HL-60 (cell line): ENCODE results near the gene MSH3.

Source experiments
- DNase-seq, 2 experiments: peaks; one replicate each; pipeline ENCODE4 v3.0.0-alpha.2; 2010 to 2020; ENCODE audit warnings: low read depth in 1 of 2, low spot score in 1 of 2
- H3K27ac ChIP-seq: fragments of 250-450 bp; sonication (Bioruptor Pico); replicated peaks from 2 replicates; pipeline ENCODE4 v1.5.1; 2020; ENCODE audit warnings: mild to moderate bottlenecking, moderate library complexity
- H3K27me3 ChIP-seq: fragments of 250-450 bp; sonication (Bioruptor Pico); 2 replicates; pipeline ENCODE4 v1.5.1; 2021; ENCODE audit warnings: mild to moderate bottlenecking, moderate library complexity; ENCODE audit not compliant: insufficient read depth, poor library complexity, severe bottlenecking
- H3K4me3 ChIP-seq: replicated peaks from 2 replicates; pipeline ENCODE4 v1.5.1; 2011; ENCODE audit warnings: mild to moderate bottlenecking, control low read depth, low read length; ENCODE audit not compliant: insufficient read depth
- GABPA ChIP-seq: IDR thresholded peaks from 2 replicates; pipeline ENCODE4 v1.6.1; 2012; ENCODE audit warnings: low read depth
- POLR2AphosphoS5 ChIP-seq: IDR thresholded peaks from 2 replicates; pipeline ENCODE4 v1.6.1; 2012; ENCODE audit warnings: low read depth
- SPI1 ChIP-seq: IDR thresholded peaks from 2 replicates; pipeline ENCODE4 v1.6.1; 2012; ENCODE audit warnings: low read depth, mild to moderate bottlenecking, borderline replicate concordance
- TF ChIP-seq, protein P1 (sequence below): IDR thresholded peaks from one replicate; pipeline ENCODE4 v1.5.1; 2011; ENCODE audit warnings: low read length, control low read depth, inconsistent platforms; ENCODE audit not compliant: insufficient read depth
- TF ChIP-seq, protein P2 (sequence below): IDR thresholded peaks from 2 replicates; pipeline ENCODE4 v1.6.1; 2012; ENCODE audit warnings: low read depth; ENCODE audit not compliant: insufficient replicate concordance

Gene MSH3

DNA sequence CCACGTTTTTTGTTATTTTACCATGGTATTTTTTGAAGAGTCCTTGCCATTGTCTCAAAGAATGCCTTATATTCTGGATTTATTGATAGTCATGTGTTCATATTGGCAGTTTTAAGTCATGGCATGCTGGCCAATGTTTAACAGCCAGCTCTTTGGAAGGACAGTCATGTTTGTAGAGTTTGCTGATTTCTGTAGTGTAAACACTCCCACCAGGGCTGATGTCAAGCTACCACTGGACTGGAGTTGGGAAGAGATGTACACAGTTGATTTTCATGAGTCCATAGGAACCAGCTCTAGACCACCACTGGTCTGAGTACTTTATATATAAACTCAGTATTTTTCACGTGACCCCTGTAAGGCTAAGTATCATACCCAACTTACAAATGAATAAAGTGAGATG, 125.6 kb downstream of the MSH3 start:
- TF ChIP-seq, protein P1, sequence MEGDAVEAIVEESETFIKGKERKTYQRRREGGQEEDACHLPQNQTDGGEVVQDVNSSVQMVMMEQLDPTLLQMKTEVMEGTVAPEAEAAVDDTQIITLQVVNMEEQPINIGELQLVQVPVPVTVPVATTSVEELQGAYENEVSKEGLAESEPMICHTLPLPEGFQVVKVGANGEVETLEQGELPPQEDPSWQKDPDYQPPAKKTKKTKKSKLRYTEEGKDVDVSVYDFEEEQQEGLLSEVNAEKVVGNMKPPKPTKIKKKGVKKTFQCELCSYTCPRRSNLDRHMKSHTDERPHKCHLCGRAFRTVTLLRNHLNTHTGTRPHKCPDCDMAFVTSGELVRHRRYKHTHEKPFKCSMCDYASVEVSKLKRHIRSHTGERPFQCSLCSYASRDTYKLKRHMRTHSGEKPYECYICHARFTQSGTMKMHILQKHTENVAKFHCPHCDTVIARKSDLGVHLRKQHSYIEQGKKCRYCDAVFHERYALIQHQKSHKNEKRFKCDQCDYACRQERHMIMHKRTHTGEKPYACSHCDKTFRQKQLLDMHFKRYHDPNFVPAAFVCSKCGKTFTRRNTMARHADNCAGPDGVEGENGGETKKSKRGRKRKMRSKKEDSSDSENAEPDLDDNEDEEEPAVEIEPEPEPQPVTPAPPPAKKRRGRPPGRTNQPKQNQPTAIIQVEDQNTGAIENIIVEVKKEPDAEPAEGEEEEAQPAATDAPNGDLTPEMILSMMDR, result no peak
- TF ChIP-seq POLR2AphosphoS5 (no peak), SPI1 (no peak)
- TF ChIP-seq, protein P2, sequence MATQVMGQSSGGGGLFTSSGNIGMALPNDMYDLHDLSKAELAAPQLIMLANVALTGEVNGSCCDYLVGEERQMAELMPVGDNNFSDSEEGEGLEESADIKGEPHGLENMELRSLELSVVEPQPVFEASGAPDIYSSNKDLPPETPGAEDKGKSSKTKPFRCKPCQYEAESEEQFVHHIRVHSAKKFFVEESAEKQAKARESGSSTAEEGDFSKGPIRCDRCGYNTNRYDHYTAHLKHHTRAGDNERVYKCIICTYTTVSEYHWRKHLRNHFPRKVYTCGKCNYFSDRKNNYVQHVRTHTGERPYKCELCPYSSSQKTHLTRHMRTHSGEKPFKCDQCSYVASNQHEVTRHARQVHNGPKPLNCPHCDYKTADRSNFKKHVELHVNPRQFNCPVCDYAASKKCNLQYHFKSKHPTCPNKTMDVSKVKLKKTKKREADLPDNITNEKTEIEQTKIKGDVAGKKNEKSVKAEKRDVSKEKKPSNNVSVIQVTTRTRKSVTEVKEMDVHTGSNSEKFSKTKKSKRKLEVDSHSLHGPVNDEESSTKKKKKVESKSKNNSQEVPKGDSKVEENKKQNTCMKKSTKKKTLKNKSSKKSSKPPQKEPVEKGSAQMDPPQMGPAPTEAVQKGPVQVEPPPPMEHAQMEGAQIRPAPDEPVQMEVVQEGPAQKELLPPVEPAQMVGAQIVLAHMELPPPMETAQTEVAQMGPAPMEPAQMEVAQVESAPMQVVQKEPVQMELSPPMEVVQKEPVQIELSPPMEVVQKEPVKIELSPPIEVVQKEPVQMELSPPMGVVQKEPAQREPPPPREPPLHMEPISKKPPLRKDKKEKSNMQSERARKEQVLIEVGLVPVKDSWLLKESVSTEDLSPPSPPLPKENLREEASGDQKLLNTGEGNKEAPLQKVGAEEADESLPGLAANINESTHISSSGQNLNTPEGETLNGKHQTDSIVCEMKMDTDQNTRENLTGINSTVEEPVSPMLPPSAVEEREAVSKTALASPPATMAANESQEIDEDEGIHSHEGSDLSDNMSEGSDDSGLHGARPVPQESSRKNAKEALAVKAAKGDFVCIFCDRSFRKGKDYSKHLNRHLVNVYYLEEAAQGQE, result no peak
- H3K4me3 ChIP-seq, result no peak overlapping the region
- no peak overlapping the region for H3K27ac ChIP-seq
- no peak for DNase-seq
- H3K27me3 ChIP-seq, result no peaks in the 10 kb centered on the region

DNA sequence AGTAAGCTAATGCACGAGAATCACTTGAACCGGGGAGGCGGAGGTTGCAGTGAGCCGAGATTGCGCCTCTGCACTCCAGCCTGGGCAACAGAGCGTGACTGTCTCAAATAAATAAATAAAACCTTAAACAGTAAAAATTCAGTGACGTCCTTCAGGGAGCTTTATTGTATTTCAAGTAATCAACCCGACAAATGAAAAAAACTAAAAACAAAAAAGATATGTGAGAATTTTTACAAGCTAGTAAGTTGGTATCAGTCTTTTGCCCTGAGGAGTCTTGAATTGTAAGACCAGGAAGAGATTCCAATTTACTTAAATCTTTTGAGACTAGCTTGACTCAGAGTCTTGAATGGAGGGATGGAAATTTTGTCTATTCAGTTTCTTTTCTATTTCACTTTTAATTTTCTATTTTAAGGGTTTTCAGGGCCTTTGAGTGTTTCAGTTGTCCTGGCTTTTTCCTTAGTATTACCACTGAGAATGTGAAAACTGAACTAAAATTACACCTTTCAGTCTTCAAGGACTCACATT, 126.4 kb downstream of the MSH3 start:
- no peak for TF ChIP-seq SPI1
- TF ChIP-seq, protein P2, result no peak
- TF ChIP-seq, protein P1, result no peak
- TF ChIP-seq POLR2AphosphoS5, result no peak
- no peak for TF ChIP-seq GABPA
- H3K4me3 ChIP-seq, result no peak overlapping the region
- DNase-seq, result no peak
- H3K27ac ChIP-seq, result no peak overlapping the region
- no peaks in the 10 kb centered on the region for H3K27me3 ChIP-seq

DNA sequence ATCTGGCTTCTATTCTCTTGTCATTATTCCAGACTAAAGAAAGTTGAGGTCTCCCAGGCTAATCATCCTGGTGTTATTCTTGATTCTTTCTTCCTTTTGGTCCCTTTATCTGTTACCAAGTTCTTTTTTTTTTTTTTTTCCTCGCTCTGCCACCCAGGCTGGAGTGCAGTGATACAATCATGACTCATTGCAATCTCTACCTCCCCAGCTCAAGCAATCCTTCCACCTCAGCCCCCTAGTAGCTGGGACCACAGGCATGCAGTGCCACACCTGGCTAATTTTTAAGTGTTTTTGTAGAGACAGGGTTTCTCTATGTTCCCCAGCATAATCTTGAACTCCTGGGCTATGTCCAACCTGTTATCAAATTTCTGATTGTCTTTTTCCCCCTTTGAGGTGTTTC, 126.9 kb downstream of the MSH3 start:
- Histone ChIP-seq H3K4me3 (no peak overlapping the region), H3K27ac (no peak overlapping the region), H3K27me3 (no peaks in the 10 kb centered on the region)
- TF ChIP-seq POLR2AphosphoS5 (no peak), GABPA (no peak), SPI1 (no peak)
- TF ChIP-seq, protein P1, result no peak
- TF ChIP-seq, protein P2, result no peak
- DNase-seq, result no peak
